Measurements from ENCODE around the gene TXNL4A.

TXNL4A gene

DNA sequence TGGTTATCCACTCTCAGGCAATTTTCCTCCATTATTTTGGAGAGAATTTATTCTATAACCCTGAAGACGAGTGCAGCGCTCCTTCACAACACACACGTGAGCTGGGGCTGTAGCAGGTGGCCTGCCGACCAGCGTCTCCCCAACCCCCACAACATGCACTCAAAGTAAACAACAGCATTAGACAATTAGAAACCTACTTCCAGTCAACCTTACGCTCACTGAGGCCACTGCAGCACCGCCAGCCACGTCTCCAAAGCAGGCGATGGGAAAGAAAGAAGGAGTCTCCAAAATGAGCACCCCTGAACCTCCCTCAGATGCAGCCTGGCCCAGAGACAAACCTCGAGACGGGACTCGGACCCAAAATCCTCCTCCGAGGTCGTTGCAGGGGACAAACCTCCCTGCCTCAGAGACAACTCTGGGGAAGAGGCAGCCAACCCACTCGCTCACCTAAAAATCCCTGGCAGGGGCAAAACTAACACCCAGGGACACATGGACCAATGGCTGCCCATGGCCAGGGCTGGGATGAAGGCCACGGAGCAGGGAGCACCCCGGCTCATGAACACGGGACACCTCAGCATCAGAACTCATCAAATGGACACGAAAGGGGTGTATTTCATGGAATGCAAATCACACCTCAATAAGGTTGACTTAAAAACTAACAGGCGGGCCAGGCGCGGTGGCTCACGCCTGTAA, 39.5 kb downstream of the TXNL4A start:
- no peak for DNase-seq (ENCODE audit: low spot score)

DNA sequence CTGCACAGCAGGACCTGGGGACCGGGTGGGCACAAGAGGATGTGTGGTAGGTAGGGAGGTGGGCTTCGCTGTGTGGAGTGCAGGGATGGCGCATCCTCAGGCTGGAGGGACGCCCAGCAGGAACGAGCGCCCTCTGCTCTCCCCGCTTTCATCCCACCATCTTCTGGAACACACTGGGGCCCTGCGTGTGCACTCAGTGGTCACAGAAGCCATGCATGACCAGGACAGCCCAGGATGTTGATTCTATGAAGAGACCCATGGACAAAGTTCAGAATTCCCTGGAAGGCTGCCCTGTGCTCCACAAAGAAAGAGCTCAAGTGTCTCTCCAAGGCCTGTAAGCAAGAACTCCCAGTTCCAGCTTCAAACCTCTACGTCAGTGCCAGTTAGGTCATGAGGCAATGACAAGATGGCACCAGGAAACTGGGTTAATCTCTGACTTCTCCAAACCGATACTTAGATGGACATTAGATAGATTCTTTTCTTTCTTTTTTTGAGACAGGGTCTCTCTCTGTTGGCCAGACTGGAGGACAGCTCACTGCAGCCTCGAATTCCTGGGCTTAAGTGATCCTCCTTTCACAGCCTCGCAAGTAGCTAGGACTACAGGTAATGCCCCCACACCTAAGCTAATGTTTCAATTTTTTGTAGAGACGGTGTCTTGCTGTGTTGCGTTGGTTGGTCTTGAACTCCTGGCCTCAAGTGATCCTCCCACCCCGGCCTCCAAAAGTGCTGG, 40.3 kb downstream of the TXNL4A start:
- DNase-seq (ENCODE audit: low spot score) = no peak

DNA sequence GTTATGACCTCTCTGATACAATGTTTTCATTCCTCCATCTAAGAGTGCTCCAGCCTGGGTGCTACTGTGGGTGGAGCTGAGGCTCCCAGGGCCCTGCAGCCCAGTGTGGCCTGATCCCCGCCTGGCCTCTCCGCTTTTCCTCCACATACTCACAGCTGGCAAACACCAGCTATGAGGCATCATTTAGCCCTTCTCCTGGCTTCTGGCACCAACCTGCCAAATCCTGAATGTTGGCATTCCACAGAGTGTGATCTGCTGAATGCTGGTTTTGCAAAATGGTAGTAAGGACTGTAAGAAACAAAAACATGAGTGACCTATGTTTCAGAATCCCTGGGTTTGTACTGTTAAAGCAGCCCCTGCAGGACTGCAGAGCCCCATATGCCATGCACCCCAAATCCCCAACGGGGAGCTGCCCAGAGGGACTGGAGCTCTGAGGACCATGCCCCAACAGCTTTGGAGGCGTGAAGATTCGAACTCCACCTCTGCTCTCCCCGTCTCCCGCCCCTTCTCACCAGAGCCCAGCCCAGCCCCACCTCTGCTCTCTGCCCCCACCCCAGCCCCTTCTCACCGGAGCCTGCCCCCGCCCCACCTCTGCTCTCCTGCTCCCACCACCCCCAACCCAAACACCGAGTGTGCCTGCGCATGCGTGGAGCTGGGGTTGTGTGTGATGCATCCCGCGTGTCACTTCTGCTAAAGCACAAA, 41.2 kb downstream of the TXNL4A start:
- DNase-seq (ENCODE audit: low spot score) = no peak

DNA sequence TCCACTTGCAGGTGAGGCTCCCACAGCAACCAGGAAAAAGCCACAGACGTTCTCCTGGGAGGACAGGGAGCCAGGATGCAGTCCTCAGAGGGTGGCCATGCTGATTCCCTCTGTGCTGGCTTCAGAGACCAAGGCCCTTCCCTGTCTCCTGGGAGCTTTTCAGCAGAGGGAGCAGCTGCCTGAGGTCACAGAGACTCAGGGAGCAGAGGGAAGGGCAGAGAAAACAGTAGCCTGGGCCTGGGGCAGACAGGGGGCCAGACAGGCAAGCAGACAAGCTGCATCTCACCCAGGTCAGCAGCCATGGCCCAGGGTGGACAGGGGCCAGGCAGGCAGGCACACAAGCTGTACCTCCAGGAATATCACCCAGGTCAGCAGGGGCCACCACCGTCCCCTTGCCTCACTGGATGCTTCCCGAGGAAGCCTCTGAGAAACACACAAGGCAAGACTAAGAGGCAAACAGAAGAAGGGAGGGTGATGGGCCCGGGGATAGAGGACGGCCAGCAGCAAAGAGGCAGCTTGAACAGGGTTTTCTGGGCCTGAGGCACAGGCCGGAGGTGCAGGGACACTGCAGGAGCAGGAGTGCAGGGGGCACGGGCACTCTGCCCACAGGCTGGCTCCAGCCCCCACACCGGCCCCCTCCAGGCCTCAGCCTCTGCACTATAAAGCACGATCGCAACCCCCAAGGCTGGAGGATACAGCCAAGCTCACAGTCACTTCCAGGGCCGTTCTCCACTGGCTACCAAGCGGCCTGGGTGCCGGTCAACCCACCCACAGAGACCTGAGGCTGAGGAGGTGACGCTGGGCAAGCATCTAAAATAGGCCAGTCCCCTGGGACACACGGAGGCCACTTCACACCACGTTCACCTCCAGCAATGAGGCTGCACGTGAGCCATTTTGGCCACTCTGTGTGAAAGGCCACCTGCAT, 43.0 kb downstream of the TXNL4A start:
- no peak for DNase-seq (ENCODE audit: low spot score)

- DNase-seq (ENCODE audit: low spot score) = no peak
Observed at GRCh38 chr18:79944746-79945117, 43.6 kb downstream of the TXNL4A start.

- no peak for DNase-seq (ENCODE audit: low spot score)
Observed at GRCh38 chr18:79944126-79944731, 44.1 kb downstream of the TXNL4A start.

GRCh38 chr18:79943608-79944125, 44.7 kb downstream of the TXNL4A start:
- DNase-seq (ENCODE audit: low spot score) = no peak

DNA sequence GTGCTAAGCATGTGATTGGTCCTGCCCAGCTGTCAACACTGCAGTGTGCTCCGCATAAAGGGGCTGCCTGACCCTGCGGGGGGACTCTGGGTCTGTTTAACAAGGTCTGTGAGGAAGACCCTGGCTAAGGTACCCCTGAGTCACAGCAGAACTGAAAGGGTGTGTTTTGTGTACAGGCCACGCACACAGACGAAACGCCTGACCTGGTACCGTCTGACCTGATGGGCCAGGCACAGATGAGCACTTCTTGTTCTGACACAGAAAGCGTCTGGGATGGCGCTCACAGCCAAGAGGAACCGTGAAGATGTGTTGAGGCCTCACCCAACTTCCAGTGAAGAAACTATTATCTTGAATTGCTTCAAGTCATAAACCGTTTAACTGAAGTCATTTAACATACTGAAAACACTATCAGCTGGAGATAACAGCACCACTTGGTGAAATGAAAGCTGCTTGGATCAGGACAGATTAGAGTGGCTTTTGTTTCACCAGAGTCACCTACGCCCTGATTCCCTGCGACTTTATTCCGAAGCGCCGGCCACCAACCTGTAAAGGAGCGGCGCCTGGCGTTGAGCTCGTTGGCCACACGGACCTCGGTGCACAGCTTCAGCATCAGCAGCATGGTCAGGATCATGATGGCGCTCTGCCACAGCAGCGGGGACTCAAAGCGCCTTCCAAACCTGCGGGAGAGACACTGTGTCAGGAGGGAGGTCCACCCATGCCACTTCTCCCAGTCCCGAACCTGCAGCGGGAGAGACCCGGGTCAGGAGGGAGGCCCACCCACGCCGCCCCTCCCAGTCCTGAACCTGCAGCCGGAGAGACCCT, 45.4 kb downstream of the TXNL4A start:
- DNase-seq (ENCODE audit: low spot score) = no peak

GRCh38 chr18:79942211-79942610, 46.2 kb downstream of the TXNL4A start:
- no peak for DNase-seq (ENCODE audit: low spot score)

DNA sequence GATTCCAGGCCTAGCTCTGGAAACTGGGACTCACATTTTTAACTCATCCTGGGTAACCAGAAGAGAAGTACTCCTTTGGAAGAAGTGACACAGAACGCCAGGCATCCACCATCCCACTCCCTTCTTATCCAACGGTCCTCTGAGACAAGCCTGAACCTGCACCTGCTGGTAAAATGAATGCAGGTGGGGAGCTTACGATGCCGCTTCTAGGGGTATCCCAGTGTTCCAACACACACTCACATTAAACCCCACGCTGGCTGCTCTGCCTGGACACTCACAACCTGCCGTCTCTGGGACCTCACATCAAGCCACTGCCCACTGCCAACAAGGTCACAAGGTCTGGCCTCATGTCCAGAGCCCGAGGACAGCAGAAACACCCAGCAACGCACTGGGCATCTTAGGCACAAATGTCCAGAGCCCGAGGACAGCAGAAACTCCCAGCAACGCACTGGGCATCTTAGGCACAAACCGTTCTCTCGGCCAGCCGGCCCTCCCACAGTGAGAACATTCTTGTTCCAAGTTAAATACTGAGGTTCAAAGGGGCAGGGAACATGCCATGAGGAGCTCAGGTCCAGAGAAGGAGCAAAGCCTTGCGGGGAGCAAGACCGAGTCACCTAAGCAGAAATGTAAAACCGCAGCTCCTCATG, 46.8 kb downstream of the TXNL4A start:
- DNase-seq (ENCODE audit: low spot score) = peak; percentile 22

- no peak for DNase-seq (ENCODE audit: low spot score)
Observed at GRCh38 chr18:79940814-79941472, 47.4 kb downstream of the TXNL4A start.

DNA sequence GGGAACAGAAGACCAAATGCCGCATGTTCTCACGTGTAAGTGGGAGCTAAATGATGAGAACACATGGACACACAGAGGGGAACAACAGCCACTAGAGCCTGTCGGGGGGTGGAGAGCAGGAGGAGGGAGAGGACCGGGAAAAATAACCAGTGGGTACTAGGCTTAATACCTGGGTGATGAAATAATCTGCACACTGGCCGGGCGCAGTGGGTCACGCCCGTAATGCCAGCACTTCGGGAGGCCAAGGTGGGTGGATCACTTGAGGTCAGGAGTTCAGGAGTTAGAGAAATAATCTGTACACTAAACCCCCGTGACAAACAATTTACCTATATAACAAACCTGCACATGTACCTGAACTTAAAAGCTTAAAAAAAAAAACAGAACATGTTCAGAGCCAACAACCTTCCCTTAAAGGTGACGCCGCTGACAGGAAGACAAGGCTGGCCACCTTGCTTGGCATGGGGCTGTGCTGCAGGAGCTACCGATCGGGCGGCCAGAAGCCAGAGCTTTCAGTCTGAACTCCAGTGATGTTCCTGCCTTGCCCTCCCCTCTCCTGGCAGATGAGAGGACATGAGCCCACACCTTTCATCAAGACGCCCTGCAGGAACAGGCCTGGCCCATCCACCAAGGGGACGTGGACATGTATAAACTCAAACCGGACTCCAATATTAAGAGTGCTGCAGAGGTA, 48.1 kb downstream of the TXNL4A start:
- no peak for DNase-seq (ENCODE audit: low spot score)

GRCh38 chr18:79939096-79939495, 49.3 kb downstream of the TXNL4A start:
- no peak for DNase-seq (ENCODE audit: low spot score)

DNA sequence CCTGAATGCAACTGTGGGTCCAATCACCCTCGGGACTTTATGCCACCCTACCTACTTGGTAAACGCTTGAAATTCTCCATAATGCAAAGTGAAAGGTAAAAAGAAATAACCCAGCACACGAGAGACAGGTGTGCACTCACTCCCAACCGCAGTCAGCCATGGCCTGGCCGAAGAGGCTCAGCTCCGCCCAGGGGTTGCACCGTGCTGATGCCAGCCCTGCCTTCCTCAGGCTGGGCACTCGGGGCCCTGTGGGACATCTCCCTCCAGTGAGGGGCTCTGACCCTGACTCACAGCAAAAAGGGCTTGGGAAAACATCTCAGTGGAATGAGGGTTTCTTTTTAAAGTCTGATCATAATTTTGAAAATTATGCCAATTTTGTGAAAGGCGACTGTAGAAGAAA, 50.2 kb downstream of the TXNL4A start:
- no peak for DNase-seq (ENCODE audit: low spot score)

DNA sequence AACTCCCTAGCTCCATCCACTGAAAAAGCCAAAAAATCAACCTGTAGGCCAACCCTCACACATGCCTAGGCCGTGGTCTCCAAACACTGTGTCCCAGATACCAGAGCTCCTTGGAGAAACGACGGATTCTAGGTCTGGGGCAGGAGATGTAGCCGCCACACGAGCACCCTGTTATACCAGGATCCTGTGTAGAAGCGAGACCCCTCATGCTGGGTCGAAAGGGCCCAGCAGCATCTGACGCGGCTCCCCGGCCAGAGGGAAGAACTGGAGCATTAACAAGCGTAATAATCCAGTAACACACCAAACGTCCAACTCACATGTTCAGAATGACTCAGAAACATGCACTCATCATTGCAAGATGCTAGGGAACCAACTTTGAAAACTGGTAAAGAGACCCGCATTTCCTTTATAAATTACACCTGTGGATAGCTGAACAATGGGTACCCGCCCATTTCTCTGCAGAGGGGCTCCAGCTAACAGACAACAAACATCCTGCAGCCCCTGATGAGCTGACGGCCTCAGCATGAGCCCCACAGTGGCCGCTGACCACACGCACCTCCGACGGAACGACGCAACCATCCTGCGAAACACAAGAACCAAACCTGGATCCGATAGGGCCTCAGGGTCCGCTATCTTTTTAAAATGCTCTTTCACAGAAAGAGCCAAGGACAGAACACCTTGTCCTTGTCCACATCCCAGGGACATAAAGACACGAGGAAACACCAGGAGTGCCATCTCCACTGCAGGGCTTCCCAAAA, 51.1 kb downstream of the TXNL4A start:
- no peak for DNase-seq (ENCODE audit: low spot score)

DNA sequence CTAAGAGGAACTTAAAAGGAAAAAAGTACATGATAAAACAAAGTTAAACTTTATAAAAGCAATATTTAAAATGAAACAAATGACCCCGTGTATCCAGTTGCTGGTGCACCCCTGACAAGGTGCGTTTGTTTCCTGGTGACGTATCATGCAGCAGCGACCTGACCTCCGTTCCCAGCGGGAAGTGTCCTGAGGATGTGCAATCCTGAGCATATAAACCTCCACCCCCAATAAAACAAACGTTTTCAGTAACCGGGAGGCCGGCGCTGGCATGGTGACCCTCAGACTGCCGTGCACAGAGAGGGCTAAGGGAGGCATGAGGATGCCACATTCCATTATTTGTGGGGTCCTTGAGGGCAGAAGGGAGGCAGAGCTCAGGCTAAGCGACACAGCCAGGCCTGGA, 51.7 kb downstream of the TXNL4A start:
- DNase-seq (ENCODE audit: low spot score) = no peak

- no peak for DNase-seq (ENCODE audit: low spot score)
Observed at GRCh38 chr18:79935925-79936324, 52.4 kb downstream of the TXNL4A start.

GRCh38 chr18:79935499-79935898, 52.9 kb downstream of the TXNL4A start:
- no peak for DNase-seq (ENCODE audit: low spot score)

Data from pons (tissue), 1 donor.